Non-pigmented ciliary epithelial cell (primary cell): ENCODE data around the gene KRT39.
"Not testable (repeated sequence)": the region's sequence is repeated elsewhere in the genome, so short reads cannot be mapped to it uniquely, and the experiment has no call there.

Source experiments
- DNase-seq: peaks from one replicate; pipeline ENCODE4 v3.0.0-alpha.2; 2010; ENCODE audit warnings: low read depth

The KRT39 gene

GRCh38 chr17:40938981-40939380 is 27.8 kb downstream of the KRT39 start:
- DNase-seq: no peak

DNA sequence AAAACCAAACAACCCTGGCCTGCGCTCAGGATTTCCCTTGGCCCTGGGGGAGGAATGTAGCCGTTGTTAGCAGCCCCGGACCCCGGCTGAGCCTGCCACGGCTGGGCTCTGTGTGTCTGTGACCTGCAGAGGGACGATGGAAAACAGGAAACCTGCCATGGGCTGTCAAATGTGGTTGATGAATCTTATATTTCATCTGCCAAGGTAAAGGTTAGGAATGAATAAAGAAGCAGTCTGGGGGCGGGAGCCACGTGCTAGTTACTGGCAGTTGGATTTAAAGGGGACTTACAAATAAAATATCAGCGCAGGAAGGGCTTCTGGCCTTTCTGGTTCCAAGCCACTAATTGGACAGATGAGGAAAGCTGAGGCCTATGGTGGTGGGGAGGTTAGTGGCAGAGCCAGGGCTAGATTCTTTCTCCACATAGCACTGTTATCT is 29.3 kb downstream of the KRT39 start, which contains the start of gene KRT23:
Gene KRT23 (minus strand): TSS at position 263 of the 436 bp plus-strand sequence. CDS start 1,043 bp downstream, outside the sequence.
- DNase-seq: no peak

DNA sequence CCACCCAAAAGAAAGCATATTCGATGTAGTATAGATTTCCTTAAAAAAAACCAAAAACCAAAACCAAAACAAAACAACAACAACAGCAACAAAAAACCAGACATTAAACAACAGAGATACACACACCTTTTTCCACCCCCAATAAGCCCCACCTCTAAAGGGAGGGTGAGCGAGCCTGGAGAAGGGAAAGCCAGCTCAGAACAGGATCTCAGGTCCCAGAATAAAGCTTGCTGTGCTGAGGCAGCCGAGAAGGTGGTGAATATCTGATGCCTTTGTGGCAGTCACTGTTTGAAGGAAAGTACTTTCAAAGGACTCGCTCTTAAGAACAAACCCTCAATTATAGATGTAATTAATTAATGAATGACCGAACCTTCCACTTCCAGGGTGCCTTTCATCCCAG is 29.8 kb downstream of the KRT39 start:
- DNase-seq: no peak

DNA sequence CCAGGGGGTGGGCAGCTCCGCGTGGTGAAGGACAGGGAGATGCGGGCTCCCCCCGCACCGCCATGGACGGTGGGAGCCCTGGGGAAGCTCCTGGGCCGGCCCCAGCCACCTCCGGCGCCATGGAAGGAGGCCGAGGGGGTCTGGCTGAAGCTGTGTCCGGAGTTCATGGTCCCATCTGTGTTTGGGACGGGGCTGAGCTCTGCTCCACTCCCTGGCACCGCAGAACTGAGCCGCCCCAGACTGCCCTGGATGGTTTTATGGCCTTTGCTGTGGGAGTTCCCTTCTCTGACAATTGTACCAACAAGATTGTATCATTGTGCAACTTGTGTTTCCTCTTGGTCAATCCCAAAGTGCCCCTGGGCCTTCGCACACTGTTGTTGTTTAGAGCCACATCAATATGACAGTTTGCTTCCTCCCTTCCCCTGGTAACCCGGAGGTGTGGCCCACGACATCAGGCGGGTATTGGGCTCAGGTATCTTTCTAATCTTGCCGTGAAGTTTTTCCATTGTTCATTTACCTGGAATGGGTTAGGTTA is 30.2 kb downstream of the KRT39 start:
- DNase-seq: no peak

DNA sequence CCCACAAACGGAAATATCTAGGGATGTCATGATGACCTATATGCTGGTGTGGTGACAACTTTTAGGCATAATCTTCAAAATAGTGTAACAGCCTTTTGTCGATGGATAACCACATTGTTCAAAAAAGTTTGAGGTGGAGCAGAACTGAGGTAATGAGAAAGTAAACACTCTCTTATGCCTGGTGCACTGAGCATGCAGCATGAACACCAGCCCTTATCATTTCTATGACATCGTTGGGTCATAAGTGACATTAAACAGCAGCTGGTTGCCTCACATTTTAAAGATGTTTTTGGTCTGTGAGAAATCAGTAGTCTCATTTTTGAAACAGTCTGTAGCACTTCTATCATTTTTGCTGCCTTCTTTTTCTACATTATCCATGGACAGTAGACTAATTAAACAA is 31.1 kb downstream of the KRT39 start:
- DNase-seq: no peak

DNA sequence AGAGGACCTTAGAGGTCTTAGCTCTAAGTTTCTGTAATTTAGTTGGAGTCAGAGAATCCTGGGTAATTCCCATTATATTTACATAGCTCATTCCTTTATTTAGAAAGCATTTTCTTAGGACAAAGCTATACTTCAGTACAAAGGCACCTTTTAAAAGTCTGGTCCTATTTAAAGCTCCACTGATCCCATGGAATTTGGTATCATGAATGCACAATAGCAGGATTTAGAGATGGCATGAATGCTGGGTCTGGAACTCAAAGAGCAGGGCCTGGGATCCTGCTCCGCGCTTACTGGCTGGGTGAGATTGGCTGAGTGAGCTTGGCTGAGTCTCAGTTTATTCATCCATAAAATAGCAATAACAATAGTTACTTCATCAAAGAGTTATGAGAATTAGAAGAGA is 34.1 kb downstream of the KRT39 start:
- no peak for DNase-seq

DNA sequence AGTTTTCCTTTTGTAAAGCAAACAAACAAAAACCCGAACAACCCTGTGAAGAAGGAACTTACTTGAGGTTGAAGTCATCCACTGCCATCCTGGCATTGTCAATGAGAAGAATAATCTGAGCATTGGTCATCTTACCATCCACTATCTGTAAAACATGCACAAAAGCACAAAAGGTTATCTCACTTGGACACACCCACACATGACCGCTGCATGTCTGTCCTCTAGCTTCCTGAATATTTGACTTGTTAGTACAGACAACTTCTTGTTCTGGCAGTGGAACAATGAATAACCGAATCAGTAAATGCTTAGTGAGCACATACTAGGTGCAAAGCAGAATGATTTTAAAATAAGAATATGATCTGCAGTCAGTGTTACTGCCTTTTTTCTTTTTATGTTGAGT is 35.4 kb downstream of the KRT39 start:
- DNase-seq: no peak

- DNase-seq: no peak
These were observed 40.4 kb downstream of the KRT39 start for GRCh38 chr17:40926341-40926740.

DNA sequence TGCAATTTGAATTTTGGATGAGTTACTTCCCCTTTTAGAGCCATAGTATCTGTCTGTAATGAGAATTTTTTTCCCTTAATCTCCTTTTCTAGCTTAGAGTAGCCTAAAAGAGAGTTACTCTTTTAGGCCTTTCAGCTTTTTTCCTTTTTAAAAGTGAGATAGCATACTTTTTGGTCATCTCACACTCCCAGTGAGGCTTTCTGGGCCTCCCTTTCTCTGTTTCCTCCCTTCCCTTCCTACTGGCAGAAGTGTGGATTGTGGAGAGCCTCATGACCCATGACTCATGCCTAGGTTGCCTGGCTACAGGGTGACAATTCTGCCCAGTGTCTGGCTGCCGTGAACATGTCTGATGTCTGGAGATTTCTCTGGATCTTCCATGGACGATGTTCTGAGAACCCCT is 44.5 kb downstream of the KRT39 start:
- no peak for DNase-seq

GRCh38 chr17:40921026-40921425 is 45.7 kb downstream of the KRT39 start:
- DNase-seq: no peak

- not testable (repeated sequence) for DNase-seq
These were observed 49.6 kb downstream of the KRT39 start for GRCh38 chr17:40917116-40917515.

DNA sequence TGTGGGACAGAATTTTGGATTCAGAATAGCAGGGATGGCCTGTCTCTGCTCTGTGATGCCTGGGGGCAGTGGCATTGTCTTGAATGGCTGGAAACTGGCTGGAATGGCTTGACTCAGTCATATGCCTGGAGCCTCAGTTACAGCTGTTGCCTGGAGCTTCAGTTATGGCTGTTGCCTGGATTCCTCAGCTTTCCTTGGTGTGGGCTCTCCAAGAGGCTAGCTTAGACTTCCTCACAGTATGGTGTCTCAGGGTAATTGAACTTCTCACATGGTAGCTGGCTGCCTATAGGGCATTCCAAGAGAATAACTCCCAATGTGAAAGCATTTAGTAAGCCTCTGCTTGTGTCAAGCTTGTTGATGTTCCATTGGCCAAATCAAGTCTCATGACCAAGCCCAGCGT is 50.4 kb downstream of the KRT39 start:
- DNase-seq: no peak

DNA sequence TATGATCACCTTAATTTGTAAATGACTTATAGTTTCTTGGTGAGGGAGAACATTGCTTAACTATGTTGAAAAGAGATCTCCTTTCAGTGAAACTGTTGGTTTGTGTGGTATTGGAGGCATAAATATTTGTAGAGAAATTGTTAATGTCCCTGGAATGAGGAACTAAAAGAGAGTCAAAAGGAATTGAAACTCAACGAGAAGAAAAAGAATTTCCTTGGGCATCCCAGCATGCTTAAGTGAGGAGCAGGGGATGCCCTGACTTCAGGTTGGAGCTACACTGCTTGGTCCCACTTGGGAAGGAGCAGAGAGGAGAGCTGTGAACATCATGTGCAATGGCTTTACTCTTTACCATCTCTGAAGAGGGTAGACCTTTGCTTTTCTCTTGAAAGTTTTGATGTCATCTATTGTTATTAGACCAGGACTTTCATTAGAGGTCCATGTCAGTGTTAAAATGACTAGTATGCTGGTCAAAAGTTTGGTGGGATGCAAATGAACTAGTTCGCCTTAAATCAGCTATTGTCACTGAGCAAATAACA is 51.0 kb downstream of the KRT39 start:
- DNase-seq: no peak

DNA sequence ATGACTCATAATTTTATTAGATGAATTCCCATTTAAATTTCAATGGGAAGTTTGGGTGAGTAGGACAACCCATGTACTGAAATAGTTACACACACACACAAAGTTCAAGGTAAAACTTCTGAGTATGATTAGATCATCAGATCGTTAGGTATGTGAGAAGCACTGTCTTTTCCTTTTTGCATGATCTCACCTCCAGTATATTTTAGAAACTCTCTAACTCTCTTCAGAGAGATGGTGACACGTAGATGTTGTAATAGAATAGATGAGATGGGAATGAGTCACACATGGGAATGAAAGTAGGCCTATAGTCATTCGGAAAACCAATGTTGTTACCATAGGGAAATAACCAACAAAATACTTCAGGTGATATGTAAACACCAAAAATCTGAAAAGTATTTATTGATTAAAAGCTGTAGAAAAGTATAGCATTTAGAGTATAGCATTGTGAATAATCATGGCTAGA is 51.5 kb downstream of the KRT39 start:
- DNase-seq: peak; percentile 95

- no peak for DNase-seq
These were observed 52.5 kb downstream of the KRT39 start for GRCh38 chr17:40914075-40914855.

DNA sequence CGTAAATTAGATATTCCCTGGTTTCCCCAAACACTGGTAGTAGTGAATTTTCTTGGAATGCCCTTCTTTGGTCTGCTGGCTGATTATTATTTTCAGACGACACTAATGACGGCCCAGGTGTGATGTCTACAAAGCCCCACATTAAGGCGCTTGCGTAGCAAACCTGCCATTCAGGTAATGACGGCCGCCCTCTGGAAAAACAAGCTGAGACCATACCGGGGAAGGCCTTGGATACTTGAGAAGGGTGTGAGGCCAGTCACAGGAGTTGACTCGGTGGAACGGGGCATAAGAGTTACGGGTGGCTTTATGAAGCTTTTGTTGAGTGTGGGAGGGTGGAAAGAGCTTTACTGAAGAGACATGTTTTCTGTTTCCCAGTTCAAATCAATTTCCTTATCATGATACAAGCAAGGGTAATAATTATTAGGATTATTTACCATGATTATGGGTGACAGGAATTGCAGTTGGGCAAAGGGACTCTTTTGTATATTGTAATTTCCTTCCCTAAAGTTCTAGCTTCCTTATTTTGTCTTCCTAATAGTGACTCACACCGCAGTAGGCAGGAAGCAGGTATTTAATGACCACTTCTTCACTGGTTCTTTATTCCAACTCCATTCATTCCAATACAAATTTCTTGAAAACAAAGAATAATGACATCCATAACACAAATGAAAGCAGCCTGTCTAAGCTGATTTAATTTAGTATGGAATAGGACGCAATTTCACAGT is 54.1 kb downstream of the KRT39 start:
- DNase-seq: no peak

DNA sequence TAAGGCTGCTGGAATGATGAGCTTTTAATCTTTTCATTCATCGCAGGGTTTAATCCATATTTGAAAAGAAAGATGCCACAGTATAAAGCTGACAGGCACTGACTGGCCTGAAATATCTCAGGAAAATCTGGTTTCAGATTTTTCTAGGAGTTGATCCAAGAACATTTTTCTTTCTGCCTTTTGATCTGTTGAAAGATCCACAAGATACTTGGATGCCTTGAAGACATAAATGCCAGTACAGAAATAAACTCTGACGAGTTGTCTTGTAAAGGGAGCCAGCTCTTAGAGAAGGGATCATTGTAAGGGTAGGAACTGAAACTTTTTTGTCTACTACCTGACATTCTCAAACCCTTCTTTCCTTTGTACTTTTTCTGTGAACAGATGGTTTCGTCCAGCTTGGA is 56.3 kb downstream of the KRT39 start:
- no peak for DNase-seq

- no peak for DNase-seq
These were observed 57.0 kb downstream of the KRT39 start for GRCh38 chr17:40909755-40910154.

GRCh38 chr17:40909351-40909750 is 57.4 kb downstream of the KRT39 start:
- peak; percentile 94 for DNase-seq
